HepG2 (cell line): ENCODE measurements around the gene RAB3GAP1. TPM values are rescaled to one million over a fixed set of nuclear protein-coding genes. Genes with fewer than 3 reads are reported as not detected.

ENCODE experiments used
- ATAC-seq: fragments of 200-7000 bp; cut with Tn5 transposase; 3 replicates; pipeline ENCODE4 v1.9.1; 2020; ENCODE audit warnings: mild to moderate bottlenecking, moderate library complexity
- BruUV-seq: library from RNA; stranded (reverse); fragments of 400-500 nt; replicated peaks from 2 replicates; lab custom pipeline; 2021; lab: Mats Ljungman, UMichigan
- CTCF ChIA-PET: fragments of 300-600 bp; formaldehyde crosslinking; extraction: SDS; loops from one replicate; lab custom pipeline; 2021; ENCODE audit warnings: low total read pairs, inconsistent platforms, low intra/inter-chr PET ratio; lab: Yijun Ruan, JAX
- POLR2A ChIA-PET: fragments of 350-600 bp; sonication (Branson Sonifier 250); formaldehyde crosslinking; loops from one replicate; lab custom pipeline; 2020; ENCODE audit warnings: antibody characterized with exemption, inconsistent platforms; lab: Yijun Ruan, JAX
- DNase-seq: peaks from one replicate; pipeline ENCODE4 v3.0.0-alpha.2; 2015; ENCODE audit warnings: low spot score
- FAIRE-seq: peaks from 3 replicates; lab custom pipeline; 2011; peaks lifted over from hg19 to GRCh38; lab: Jason Lieb, UNC
- H2AFZ ChIP-seq: one replicate; pipeline ENCODE4 v1.6.1; 2011; ENCODE audit warnings: low read length, inconsistent platforms
- H3K27ac ChIP-seq: fragments of 300-600 bp; 3 replicates; pipeline ENCODE4 v1.8.0; 2011; ENCODE audit warnings: mixed run types, mild to moderate bottlenecking, mixed read lengths, low read length, inconsistent platforms; ENCODE audit not compliant: insufficient read depth; ENCODE audit errors: extremely low read length
- H3K27me3 ChIP-seq, 2 experiments: fragments of 200-600 bp in 1 of 2; 2 replicates in 1 of 2; 3 replicates in 1 of 2; pipeline versions ENCODE4 v1.6.0 to v1.8.0; 2011; ENCODE audit warnings: low read length in 2 of 2, mild to moderate bottlenecking in 2 of 2, moderate library complexity in 2 of 2, inconsistent platforms in 1 of 2; ENCODE audit not compliant: insufficient read depth in 2 of 2, control insufficient read depth in 1 of 2
- H3K36me3 ChIP-seq, 2 experiments: fragments of 200-600 bp in 1 of 2; replicated peaks in 1 of 2; 2 replicates in 1 of 2; 3 replicates in 1 of 2; pipeline versions ENCODE4 v1.5.1 to v1.8.0; 2011; ENCODE audit warnings: low read length in 2 of 2, inconsistent platforms in 1 of 2; ENCODE audit not compliant: insufficient read depth in 2 of 2, control insufficient read depth in 1 of 2
- H3K4me1 ChIP-seq: 2 replicates; pipeline ENCODE4 v1.5.1; 2012; ENCODE audit warnings: low read length, inconsistent platforms; ENCODE audit not compliant: insufficient read depth
- H3K4me2 ChIP-seq: 2 replicates; pipeline ENCODE4 v1.6.0; 2011; ENCODE audit warnings: low read depth, low read length, inconsistent platforms
- H3K4me3 ChIP-seq, 3 experiments: fragments of 200-600 bp in 1 of 3; sonication (generic), shearing (Covaris generic) in 1 of 3; replicated peaks in 1 of 3; 2 replicates each; pipeline ENCODE4 v1.5.1; 2011 to 2016; ENCODE audit warnings: low read length in 3 of 3, inconsistent platforms in 2 of 3, low read depth in 2 of 3, mild to moderate bottlenecking in 2 of 3, control low read depth in 1 of 3, mixed read lengths in 1 of 3; ENCODE audit not compliant: insufficient read depth in 1 of 3
- H3K79me2 ChIP-seq: one replicate; pipeline ENCODE4 v1.6.1; 2011; ENCODE audit warnings: low read length, inconsistent platforms; ENCODE audit not compliant: insufficient read depth
- H3K9ac ChIP-seq: 2 replicates; pipeline ENCODE4 v1.6.0; 2011; ENCODE audit warnings: mild to moderate bottlenecking, low read depth, low read length, inconsistent platforms; ENCODE audit not compliant: insufficient read depth
- H3K9me3 ChIP-seq: 2 replicates; pipeline ENCODE4 v1.5.1; 2012; ENCODE audit warnings: mild to moderate bottlenecking, low read length
- H4K20me1 ChIP-seq: 2 replicates; pipeline ENCODE4 v1.6.0; 2011; ENCODE audit warnings: inconsistent platforms, mild to moderate bottlenecking, low read length, moderate library complexity; ENCODE audit not compliant: insufficient read depth
- NR2F2 ChIP-seq: IDR thresholded peaks from 2 replicates; pipeline ENCODE4 v1.6.1; 2012; ENCODE audit warnings: low read depth, inconsistent platforms, borderline replicate concordance
- ZFP36 ChIP-seq: fragments of 150-350 bp; IDR thresholded peaks from 2 replicates; pipeline ENCODE4 v1.6.1; 2018; ENCODE audit warnings: borderline replicate concordance, low read length, low read depth; ENCODE audit not compliant: partially characterized antibody
- ZNF12 ChIP-seq: sonication (generic); formaldehyde crosslinking; IDR thresholded peaks from 2 replicates; pipeline ENCODE4 v1.5.0; 2020; ENCODE audit warnings: missing genetic modification reagents
- ZNF253 ChIP-seq: sonication (generic); formaldehyde crosslinking; IDR thresholded peaks from 2 replicates; pipeline ENCODE4 v1.8.0; 2022; ENCODE audit warnings: mild to moderate bottlenecking, missing genetic modification reagents, borderline replicate concordance
- ZNF724P ChIP-seq: sonication (generic); formaldehyde crosslinking; IDR thresholded peaks from 2 replicates; pipeline ENCODE4 v1.8.0; 2022; ENCODE audit warnings: missing genetic modification reagents, borderline replicate concordance
- whole genome bisulfite sequencing: methylation state at CpG from one replicate; pipeline ENCODE4 v1.1.6; 2017; ENCODE audit warnings: low lambda C conversion rate; 5-methylcytosine and 5-hydroxymethylcytosine counted together
- in situ Hi-C: cut with HindIII; loops from 2 replicates; pipeline ENCODE4 v1.10.0; 2017; ENCODE audit warnings: low pct_unique_long_range_greater_than_20kb; ENCODE audit not compliant: extremely low pct_ligation_motif_present
- intact Hi-C: fragments of 100-400 bp; cut with micrococcal nuclease; formaldehyde crosslinking; loops from one replicate; pipeline ENCODE4 v1.10.0; 2022; ENCODE audit not compliant: unreplicated experiment
- polyA plus RNA-seq, 8 experiments: library from polyadenylated mRNA; depleted of rRNA in 3 of 8; stranded (reverse) in 7 of 8; unstranded in 1 of 8; fragments of >200 nt; fragmentation: Illumina TruSeq in 4 of 8; extraction: Trizol in 4 of 8; gene quantifications; 2 replicates each; pipeline versions ENCODE4 v1.2.1 to v1.2.3, GENCODE V29; 2011 to 2016; ENCODE audit warnings: low read depth in 4 of 8, missing spikeins in 1 of 8, mixed read lengths in 1 of 8; ENCODE audit not compliant: insufficient read depth in 1 of 8
- total RNA-seq, 5 experiments: library from RNA; depleted of rRNA; stranded (reverse); fragments of >200 nt; fragmentation: Illumina TruSeq; extraction: Trizol; gene quantifications; 2 replicates each; pipeline ENCODE4 v1.2.3, GENCODE V29; 2016; ENCODE audit warnings: low read depth in 1 of 5
- TF ChIP-seq, protein P1 (sequence below): sonication (generic); formaldehyde crosslinking; IDR thresholded peaks from 2 replicates; pipeline ENCODE4 v1.5.1; 2020; ENCODE audit warnings: missing genetic modification reagents, mild to moderate bottlenecking, borderline replicate concordance
- TF ChIP-seq, protein P2 (sequence below): sonication (generic); formaldehyde crosslinking; IDR thresholded peaks from 2 replicates; pipeline ENCODE4 v1.9.0; 2022; ENCODE audit warnings: low read depth, missing genetic modification reagents
- TF ChIP-seq, protein P3 (sequence below): sonication (generic); formaldehyde crosslinking; conservative IDR thresholded peaks from 2 replicates; pipeline ENCODE4 v1.4.0; 2020; ENCODE audit warnings: missing genetic modification reagents

Gene RAB3GAP1
- total and polyA plus RNA-seq, 2 of the 13 experiments (the other 11 are each of a cell fraction or from before 2014, with no cell fraction given) = 15.2 to 48.8 TPM

DNA sequence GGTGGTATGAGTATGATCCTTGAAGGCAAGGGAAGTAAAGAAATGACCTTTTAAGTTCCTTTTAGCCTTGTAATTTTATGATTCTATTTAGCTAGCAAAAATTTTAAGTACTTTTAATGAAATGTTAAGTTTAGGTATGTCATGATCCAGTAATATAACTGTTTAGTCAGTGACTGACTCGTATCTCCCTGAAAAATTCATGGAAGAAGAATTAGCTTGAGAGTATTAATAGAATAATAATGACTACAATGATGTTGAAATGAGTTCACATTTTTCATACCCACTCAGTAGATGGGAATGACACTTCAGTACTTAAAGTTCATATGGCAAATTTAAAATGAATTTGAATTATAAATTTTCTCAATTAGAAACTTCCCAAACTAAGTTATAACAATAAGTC, 14.6 kb downstream of the RAB3GAP1 start:
- WGBS = 95% methylated on average over 1 of the region's 1 CpG
- intact Hi-C loops = no loop called here
- Histone ChIP-seq H3K79me2 (peaks cover 65% of the 10 kb centered on the region), H3K9me3 (peaks cover 19% of the 10 kb centered on the region), H3K9ac (no peak overlapping the region), H2AFZ (no peak overlapping the region), H3K27me3 (no peaks in the 10 kb centered on the region), H3K27ac (no peak overlapping the region), H3K4me2 (no peak overlapping the region), H4K20me1 (no peaks in the 10 kb centered on the region), H3K4me1 (0 out of 2 replicates have a peak, but pooled peaks cover 4% of the 10 kb centered on the region), H3K4me3 (no peak overlapping the region), H3K36me3 (peaks cover 5 to 15% of the 10 kb centered on the region in 2 experiments)
- ChIA-PET POLR2A (no interaction called here), CTCF (no interaction called here)
- in situ Hi-C loops = no loop called here
- FAIRE-seq (no peak), DNase-seq (no peak), ATAC-seq (no peak)
- TF ChIP-seq ZNF12 = no peak
- TF ChIP-seq, protein P1, sequence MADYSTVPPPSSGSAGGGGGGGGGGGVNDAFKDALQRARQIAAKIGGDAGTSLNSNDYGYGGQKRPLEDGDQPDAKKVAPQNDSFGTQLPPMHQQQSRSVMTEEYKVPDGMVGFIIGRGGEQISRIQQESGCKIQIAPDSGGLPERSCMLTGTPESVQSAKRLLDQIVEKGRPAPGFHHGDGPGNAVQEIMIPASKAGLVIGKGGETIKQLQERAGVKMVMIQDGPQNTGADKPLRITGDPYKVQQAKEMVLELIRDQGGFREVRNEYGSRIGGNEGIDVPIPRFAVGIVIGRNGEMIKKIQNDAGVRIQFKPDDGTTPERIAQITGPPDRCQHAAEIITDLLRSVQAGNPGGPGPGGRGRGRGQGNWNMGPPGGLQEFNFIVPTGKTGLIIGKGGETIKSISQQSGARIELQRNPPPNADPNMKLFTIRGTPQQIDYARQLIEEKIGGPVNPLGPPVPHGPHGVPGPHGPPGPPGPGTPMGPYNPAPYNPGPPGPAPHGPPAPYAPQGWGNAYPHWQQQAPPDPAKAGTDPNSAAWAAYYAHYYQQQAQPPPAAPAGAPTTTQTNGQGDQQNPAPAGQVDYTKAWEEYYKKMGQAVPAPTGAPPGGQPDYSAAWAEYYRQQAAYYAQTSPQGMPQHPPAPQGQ (CRISPR knock-in tag) = no peak
- BruUV-seq = no TSS peak

DNA sequence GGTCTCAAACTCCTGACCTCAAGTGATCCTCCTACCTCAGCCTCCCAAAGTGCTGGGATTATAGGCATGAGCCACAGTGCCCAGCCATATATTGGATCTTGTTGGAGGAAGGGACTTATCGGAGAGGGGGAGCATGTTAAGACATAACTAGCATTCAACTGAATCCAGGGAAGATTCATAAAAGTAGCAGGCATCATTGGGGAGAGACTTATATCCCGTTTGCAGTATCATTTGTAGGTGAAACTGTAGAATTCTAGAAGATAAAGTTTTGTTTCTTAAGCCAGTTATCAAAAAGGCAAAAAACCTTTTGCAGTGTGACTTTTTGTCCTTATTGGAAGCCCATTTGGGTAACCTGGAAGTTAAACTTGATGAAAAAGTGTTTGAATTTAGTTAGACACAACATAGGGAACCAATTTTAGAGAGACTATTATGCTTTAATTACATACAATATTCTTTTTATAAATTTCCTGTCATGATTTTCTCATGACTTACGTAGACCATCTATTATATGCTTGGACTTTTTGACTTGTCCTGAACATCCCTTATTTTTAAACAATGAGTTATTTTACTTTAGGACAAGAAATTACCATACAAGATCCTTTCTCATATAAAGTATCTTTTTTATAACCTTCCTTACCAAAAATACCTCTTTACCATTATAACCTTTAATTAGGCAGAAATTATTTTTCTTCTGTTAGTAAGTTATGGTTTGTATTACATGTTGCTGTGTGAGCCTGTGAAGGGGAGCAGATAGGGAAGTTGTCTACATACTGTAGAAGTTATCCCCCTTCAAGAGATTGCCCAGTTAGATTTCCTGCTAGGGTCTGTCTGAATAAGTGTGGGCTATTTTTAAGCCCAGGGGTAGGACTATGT, 20.3 kb downstream of the RAB3GAP1 start:
- Histone ChIP-seq H3K79me2 (peaks cover 29% of the 10 kb centered on the region), H3K36me3 (peaks cover 0 to 3% of the 10 kb centered on the region in 2 experiments; a peak in 3 of 5 replicates), H3K9me3 (peaks cover 36% of the 10 kb centered on the region), H3K27ac (no peak overlapping the region), H3K9ac (no peak overlapping the region), H3K4me2 (no peak overlapping the region), H3K27me3 (no peaks in the 10 kb centered on the region), H2AFZ (no peak overlapping the region), H4K20me1 (no peaks in the 10 kb centered on the region), H3K4me3 (no peak overlapping the region), H3K4me1 (no peaks in the 10 kb centered on the region)
- WGBS = 93% methylated on average over 3 of the region's 3 CpGs
- ATAC-seq (no peak), DNase-seq (no peak), FAIRE-seq (no peak)
- POLR2A ChIA-PET = no interaction called here
- in situ Hi-C loops = no loop called here
- no TSS peak for BruUV-seq
- CTCF ChIA-PET = no interaction called here
- intact Hi-C loops = no loop called here
- TF ChIP-seq NR2F2 = no peak
- peak; percentile 94 for TF ChIP-seq ZNF724P (CRISPR knock-in tag)
- TF ChIP-seq, protein P2, sequence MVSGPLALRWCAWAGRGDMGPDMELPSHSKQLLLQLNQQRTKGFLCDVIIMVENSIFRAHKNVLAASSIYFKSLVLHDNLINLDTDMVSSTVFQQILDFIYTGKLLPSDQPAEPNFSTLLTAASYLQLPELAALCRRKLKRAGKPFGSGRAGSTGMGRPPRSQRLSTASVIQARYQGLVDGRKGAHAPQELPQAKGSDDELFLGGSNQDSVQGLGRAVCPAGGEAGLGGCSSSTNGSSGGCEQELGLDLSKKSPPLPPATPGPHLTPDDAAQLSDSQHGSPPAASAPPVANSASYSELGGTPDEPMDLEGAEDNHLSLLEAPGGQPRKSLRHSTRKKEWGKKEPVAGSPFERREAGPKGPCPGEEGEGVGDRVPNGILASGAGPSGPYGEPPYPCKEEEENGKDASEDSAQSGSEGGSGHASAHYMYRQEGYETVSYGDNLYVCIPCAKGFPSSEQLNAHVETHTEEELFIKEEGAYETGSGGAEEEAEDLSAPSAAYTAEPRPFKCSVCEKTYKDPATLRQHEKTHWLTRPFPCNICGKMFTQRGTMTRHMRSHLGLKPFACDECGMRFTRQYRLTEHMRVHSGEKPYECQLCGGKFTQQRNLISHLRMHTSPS = no peak
- TF ChIP-seq, protein P3, sequence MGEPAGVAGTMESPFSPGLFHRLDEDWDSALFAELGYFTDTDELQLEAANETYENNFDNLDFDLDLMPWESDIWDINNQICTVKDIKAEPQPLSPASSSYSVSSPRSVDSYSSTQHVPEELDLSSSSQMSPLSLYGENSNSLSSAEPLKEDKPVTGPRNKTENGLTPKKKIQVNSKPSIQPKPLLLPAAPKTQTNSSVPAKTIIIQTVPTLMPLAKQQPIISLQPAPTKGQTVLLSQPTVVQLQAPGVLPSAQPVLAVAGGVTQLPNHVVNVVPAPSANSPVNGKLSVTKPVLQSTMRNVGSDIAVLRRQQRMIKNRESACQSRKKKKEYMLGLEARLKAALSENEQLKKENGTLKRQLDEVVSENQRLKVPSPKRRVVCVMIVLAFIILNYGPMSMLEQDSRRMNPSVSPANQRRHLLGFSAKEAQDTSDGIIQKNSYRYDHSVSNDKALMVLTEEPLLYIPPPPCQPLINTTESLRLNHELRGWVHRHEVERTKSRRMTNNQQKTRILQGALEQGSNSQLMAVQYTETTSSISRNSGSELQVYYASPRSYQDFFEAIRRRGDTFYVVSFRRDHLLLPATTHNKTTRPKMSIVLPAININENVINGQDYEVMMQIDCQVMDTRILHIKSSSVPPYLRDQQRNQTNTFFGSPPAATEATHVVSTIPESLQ = no peak
- no peak for TF ChIP-seq ZNF253
- peak; percentile 92 for TF ChIP-seq ZFP36
